HepG2 (cell line): ENCODE data around the gene ADAMTS4. TPM values are rescaled to one million over a fixed set of nuclear protein-coding genes. Genes with fewer than 3 reads are reported as not detected.

Experiments
- ARNT2 ChIP-seq: sonication (generic); formaldehyde crosslinking; IDR thresholded peaks from 2 replicates; pipeline ENCODE4 v1.8.0; 2022; ENCODE audit warnings: mild to moderate bottlenecking, low read depth, missing genetic modification reagents, moderate library complexity
- ESRRA ChIP-seq: sonication (generic); formaldehyde crosslinking; IDR thresholded peaks from 2 replicates; pipeline ENCODE4 v1.5.1; 2020; ENCODE audit warnings: mild to moderate bottlenecking, low read depth, missing genetic modification reagents
- ETV6 ChIP-seq: sonication (generic); formaldehyde crosslinking; conservative IDR thresholded peaks from 2 replicates; pipeline ENCODE4 v1.4.0; 2020; ENCODE audit warnings: missing genetic modification reagents
- GLMP ChIP-seq: sonication (generic); formaldehyde crosslinking; IDR thresholded peaks from 2 replicates; pipeline ENCODE4 v1.9.0; 2021; ENCODE audit warnings: missing genetic modification reagents, mild to moderate bottlenecking, borderline replicate concordance
- HNF1A ChIP-seq, 2 experiments: sonication (generic) in 1 of 2; formaldehyde crosslinking in 1 of 2; IDR thresholded peaks; 2 replicates each; pipeline versions ENCODE4 v1.4.0 to v1.6.1; 2016 to 2020; ENCODE audit warnings: borderline replicate concordance in 1 of 2, low read depth in 1 of 2, mild to moderate bottlenecking in 1 of 2, missing genetic modification reagents in 1 of 2
- KDM5A ChIP-seq: fragments of 200-600 bp; sonication (generic); IDR thresholded peaks from 2 replicates; pipeline ENCODE4 v1.7.0; 2018; ENCODE audit warnings: antibody characterized with exemption, mild to moderate bottlenecking, low read length, borderline replicate concordance
- KLF16 ChIP-seq, 2 experiments: sonication (generic) in 1 of 2; formaldehyde crosslinking in 1 of 2; IDR thresholded peaks; 2 replicates each; pipeline versions ENCODE4 v1.6.1 to v1.8.0; 2016 to 2023; ENCODE audit warnings: missing genetic modification reagents in 2 of 2, missing compliant biosample characterization in 1 of 2
- MTA3 ChIP-seq: sonication (generic); formaldehyde crosslinking; IDR thresholded peaks from 2 replicates; pipeline ENCODE4 v1.4.0; 2020; ENCODE audit warnings: missing genetic modification reagents
- NBN ChIP-seq: fragments of 450-650 bp; conservative IDR thresholded peaks from 2 replicates; pipeline ENCODE4 v1.6.1; 2017
- NFIC ChIP-seq: IDR thresholded peaks from 2 replicates; pipeline ENCODE4 v1.6.1; 2012; ENCODE audit warnings: mild to moderate bottlenecking, low read length, inconsistent platforms
- NR2F1 ChIP-seq, 2 experiments: fragments of 450-650 bp in 1 of 2; formaldehyde crosslinking in 1 of 2; IDR thresholded peaks; 2 replicates each; pipeline versions ENCODE4 v1.5.0 to v1.6.1; 2016 to 2020; ENCODE audit warnings: mild to moderate bottlenecking in 1 of 2, missing compliant biosample characterization in 1 of 2, missing genetic modification reagents in 1 of 2, moderate library complexity in 1 of 2
- SKI ChIP-seq: fragments of 450-650 bp; IDR thresholded peaks from one replicate; pipeline ENCODE4 v1.6.1; 2018; ENCODE audit warnings: mild to moderate bottlenecking; ENCODE audit not compliant: partially characterized antibody
- ZBTB38 ChIP-seq: sonication (generic); formaldehyde crosslinking; IDR thresholded peaks from 2 replicates; pipeline ENCODE4 v1.5.1; 2020; ENCODE audit warnings: mild to moderate bottlenecking, missing genetic modification reagents
- ZFY ChIP-seq: sonication (generic); formaldehyde crosslinking; IDR thresholded peaks from 2 replicates; pipeline ENCODE4 v1.4.0; 2020; ENCODE audit warnings: missing genetic modification reagents
- ZFYVE20 ChIP-seq: sonication (generic); formaldehyde crosslinking; IDR thresholded peaks from 2 replicates; pipeline ENCODE4 v1.8.0; 2023; ENCODE audit warnings: low read depth, mild to moderate bottlenecking, moderate library complexity, missing genetic modification reagents, borderline replicate concordance
- ZNF263 ChIP-seq: sonication (generic); formaldehyde crosslinking; IDR thresholded peaks from 2 replicates; pipeline ENCODE4 v1.4.0; 2020; ENCODE audit warnings: missing genetic modification reagents
- ZNF550 ChIP-seq: sonication (generic); formaldehyde crosslinking; IDR thresholded peaks from 2 replicates; pipeline ENCODE4 v1.4.0; 2020; ENCODE audit warnings: mild to moderate bottlenecking, missing genetic modification reagents, borderline replicate concordance
- ZNF761 ChIP-seq: sonication (generic); formaldehyde crosslinking; conservative IDR thresholded peaks from 2 replicates; pipeline ENCODE4 v1.4.0; 2020; ENCODE audit warnings: mild to moderate bottlenecking, missing genetic modification reagents
- ZNF772 ChIP-seq: sonication (generic); formaldehyde crosslinking; IDR thresholded peaks from 2 replicates; pipeline ENCODE4 v1.5.0; 2020; ENCODE audit warnings: mild to moderate bottlenecking, missing genetic modification reagents
- ZNF784 ChIP-seq: sonication (generic); formaldehyde crosslinking; IDR thresholded peaks from 2 replicates; pipeline ENCODE4 v1.5.1; 2020; ENCODE audit warnings: missing genetic modification reagents, mild to moderate bottlenecking, borderline replicate concordance
- ZNF879 ChIP-seq: sonication (generic); formaldehyde crosslinking; IDR thresholded peaks from 2 replicates; pipeline ENCODE4 v1.8.1; 2023; ENCODE audit warnings: missing genetic modification reagents
- ZSCAN31 ChIP-seq: sonication (generic); formaldehyde crosslinking; IDR thresholded peaks from 2 replicates; pipeline ENCODE4 v1.5.0; 2020; ENCODE audit warnings: low read depth, mild to moderate bottlenecking, missing genetic modification reagents
- polyA plus RNA-seq, 8 experiments: library from polyadenylated mRNA; depleted of rRNA in 3 of 8; stranded (reverse) in 7 of 8; unstranded in 1 of 8; fragments of >200 nt; fragmentation: Illumina TruSeq in 4 of 8; extraction: Trizol in 4 of 8; gene quantifications; 2 replicates each; pipeline versions ENCODE4 v1.2.1 to v1.2.3, GENCODE V29; 2011 to 2016; ENCODE audit warnings: low read depth in 4 of 8, missing spikeins in 1 of 8, mixed read lengths in 1 of 8; ENCODE audit not compliant: insufficient read depth in 1 of 8
- total RNA-seq, 5 experiments: library from RNA; depleted of rRNA; stranded (reverse); fragments of >200 nt; fragmentation: Illumina TruSeq; extraction: Trizol; gene quantifications; 2 replicates each; pipeline ENCODE4 v1.2.3, GENCODE V29; 2016; ENCODE audit warnings: low read depth in 1 of 5
- TF ChIP-seq, protein P1 (sequence below): IDR thresholded peaks from 2 replicates; pipeline ENCODE4 v1.6.1; 2012; ENCODE audit warnings: inconsistent platforms

The ADAMTS4 gene
- total and polyA plus RNA-seq, 2 of the 13 experiments (the other 11 are each of a cell fraction or from before 2014, with no cell fraction given), result 0.51 to 1.7 TPM

- TF ChIP-seq ZNF550, result no peak
- 0 out of 2 replicates have a peak, but pooled peaks have one; percentile 26 for TF ChIP-seq ESRRA
- TF ChIP-seq NBN, result no peak
- no peak for TF ChIP-seq ZNF879 (CRISPR knock-in tag)
- TF ChIP-seq ARNT2 (CRISPR knock-in tag), result no peak
- no peak for TF ChIP-seq HNF1A (IDR thresholded peaks at IDR 0.05; ENCODE audit: low read depth)
- TF ChIP-seq HNF1A (CRISPR knock-in tag; IDR thresholded peaks at IDR 0.05; ENCODE audit: borderline replicate concordance), result no peak
- no peak for TF ChIP-seq NFIC
- no peak for TF ChIP-seq ETV6 (CRISPR knock-in tag)
- TF ChIP-seq ZNF784 (CRISPR knock-in tag), result no peak
- no peak for TF ChIP-seq ZSCAN31
- no peak for TF ChIP-seq SKI
- TF ChIP-seq ZNF263 (CRISPR knock-in tag), result no peak
- peak; percentile 66; the same call in 1 of the 2 replicates for TF ChIP-seq KDM5A
- peak; percentile 59 for TF ChIP-seq ZFY
- TF ChIP-seq, protein P1, sequence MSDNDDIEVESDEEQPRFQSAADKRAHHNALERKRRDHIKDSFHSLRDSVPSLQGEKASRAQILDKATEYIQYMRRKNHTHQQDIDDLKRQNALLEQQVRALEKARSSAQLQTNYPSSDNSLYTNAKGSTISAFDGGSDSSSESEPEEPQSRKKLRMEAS, result no peak
- peak in 1 of 2 experiments; percentile 46; a peak in 1 of 4 replicates for TF ChIP-seq KLF16 (CRISPR knock-in tag; IDR thresholded peaks at IDR 0.05)
- TF ChIP-seq ZFYVE20 (CRISPR knock-in tag), result no peak
- no peak for TF ChIP-seq ZNF761 (CRISPR knock-in tag)
- no peak for TF ChIP-seq GLMP (CRISPR knock-in tag)
- no peak for TF ChIP-seq NR2F1 (CRISPR knock-in tag; IDR thresholded peaks at IDR 0.05)
- no peak for TF ChIP-seq ZBTB38 (CRISPR knock-in tag)
- TF ChIP-seq MTA3 (CRISPR knock-in tag), result no peak
- peak; percentile 55; the same call in 1 of the 2 replicates for TF ChIP-seq ZNF772 (CRISPR knock-in tag)
Observed at GRCh38 chr1:161225534-161226319, 26.9 kb upstream of the ADAMTS4 start, which contains the start of gene TOMM40L (continued).
